ENCODE data around the gene FGF22. TPM values are rescaled to one million over a fixed set of nuclear protein-coding genes. Genes with fewer than 3 reads are reported as not detected.

The FGF22 gene
- total and polyA plus RNA-seq, 3 experiments from 2014 or later: 0.20 to 0.22 TPM; not detected in 1

- ChIA-PET POLR2A (interaction anchor here (0.6 kb wide), 1 partner anchor 22 kb away, joined by 3 read pairs; no protein-coding TSS in a partner anchor), CTCF (interaction anchor here (0.7 kb wide), 1 partner anchor 17 kb away, joined by 4 read pairs; no protein-coding TSS in a partner anchor)
- no peaks in the 10 kb centered on the region for H3K27me3 Mint-ChIP-seq
- peak overlapping the region; percentile 87 to 95 (median 90) for H3K4me3 Mint-ChIP-seq
- peaks cover 0 to 4% (median 0%) of the 10 kb centered on the region in 3 donors for H3K36me3 Mint-ChIP-seq
- peak overlapping the region; percentile 22 to 97 (median 85) for H3K27ac Mint-ChIP-seq
- Histone ChIP-seq H3K4me3 (ENCODE audit: low read length) (peak overlapping the region; percentile 83), H3K9me3 (ENCODE audit: low read length) (no peaks in the 10 kb centered on the region), H3K36me3 (ENCODE audit: insufficient read depth, low read length) (no peaks in the 10 kb centered on the region), H3K27ac (ENCODE audit: low read depth, low read length) (peak overlapping the region; percentile 73), H3K27me3 (ENCODE audit: insufficient read depth, low read length, poor library complexity, severe bottlenecking) (no peaks in the 10 kb centered on the region), H3K4me1 (ENCODE audit: insufficient read depth, low read length) (peaks cover 18% of the 10 kb centered on the region)
- peak in 4 of 5 donors; percentile 20 to 53 (median 26) for DNase-seq
- H3K4me1 Mint-ChIP-seq: peaks cover 10 to 21% (median 20%) of the 10 kb centered on the region in 3 donors
- H3K9me3 Mint-ChIP-seq: no peaks in the 10 kb centered on the region
These were observed 29.4 kb upstream of the FGF22 start for GRCh38 chr19:610071-610800.

- Mint-ChIP-seq H3K4me1 (peaks cover 13 to 26% (median 23%) of the 10 kb centered on the region in 3 donors), H3K27me3 (no peaks in the 10 kb centered on the region), H3K27ac (peak overlapping the region; percentile 71 to 98 (median 93)), H3K36me3 (peaks cover 0 to 6% (median 2%) of the 10 kb centered on the region in 3 donors), H3K9me3 (no peaks in the 10 kb centered on the region), H3K4me3 (peak overlapping the region; percentile 76 to 95 (median 90))
- Histone ChIP-seq H3K27me3 (ENCODE audit: insufficient read depth, low read length, poor library complexity, severe bottlenecking) (no peaks in the 10 kb centered on the region), H3K9me3 (ENCODE audit: low read length) (no peaks in the 10 kb centered on the region), H3K4me3 (ENCODE audit: low read length) (peak overlapping the region; percentile 83), H3K36me3 (ENCODE audit: insufficient read depth, low read length) (no peaks in the 10 kb centered on the region), H3K27ac (ENCODE audit: low read depth, low read length) (peak overlapping the region; percentile 73), H3K4me1 (ENCODE audit: insufficient read depth, low read length) (peaks cover 18% of the 10 kb centered on the region)
- ChIA-PET POLR2A (no interaction called here), CTCF (interaction anchor here (0.7 kb wide), 1 partner anchor 16 kb away, joined by 4 read pairs; no protein-coding TSS in a partner anchor)
- peak; percentile 46 to 75 (median 56) for DNase-seq
These were observed 28.7 kb upstream of the FGF22 start for GRCh38 chr19:610801-611480.

DNA sequence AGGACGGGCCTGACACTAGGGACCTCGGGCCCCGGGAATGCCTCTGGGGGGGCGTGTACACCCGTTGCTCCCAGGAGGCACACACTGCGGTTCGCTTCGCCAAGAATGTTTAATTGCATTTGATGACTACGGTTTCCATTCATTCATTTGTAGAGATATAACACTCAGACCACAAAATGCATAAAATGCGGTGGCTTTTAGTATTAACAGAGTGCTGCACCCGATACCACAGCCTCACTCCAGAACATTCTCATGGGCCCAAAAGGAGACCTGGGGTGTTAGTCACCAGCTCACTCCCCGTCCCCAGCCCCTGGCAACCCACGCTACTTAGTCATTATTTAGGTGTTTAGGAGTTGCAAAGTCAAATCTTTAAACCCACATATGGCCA is 28.2 kb upstream of the FGF22 start:
- peaks cover 0 to 6% (median 2%) of the 10 kb centered on the region in 3 donors for H3K36me3 Mint-ChIP-seq
- Histone ChIP-seq H3K36me3 (ENCODE audit: insufficient read depth, low read length) (no peaks in the 10 kb centered on the region), H3K4me1 (ENCODE audit: insufficient read depth, low read length) (peaks cover 18% of the 10 kb centered on the region), H3K27me3 (ENCODE audit: insufficient read depth, low read length, poor library complexity, severe bottlenecking) (no peaks in the 10 kb centered on the region), H3K27ac (ENCODE audit: low read depth, low read length) (peak overlapping the region; percentile 73), H3K4me3 (ENCODE audit: low read length) (peak overlapping the region; percentile 83), H3K9me3 (ENCODE audit: low read length) (no peaks in the 10 kb centered on the region)
- peak overlapping the region; percentile 76 to 95 (median 90) for H3K4me3 Mint-ChIP-seq
- H3K27ac Mint-ChIP-seq: peak overlapping the region in 7 of 8 donors; percentile 71 to 98 (median 94)
- no peaks in the 10 kb centered on the region for H3K27me3 Mint-ChIP-seq
- no peaks in the 10 kb centered on the region for H3K9me3 Mint-ChIP-seq
- ChIA-PET CTCF (no interaction called here), POLR2A (no interaction called here)
- peaks cover 13 to 26% (median 23%) of the 10 kb centered on the region in 3 donors for H3K4me1 Mint-ChIP-seq
- DNase-seq: peak in 4 of 5 donors; percentile 27 to 70 (median 42)

- Mint-ChIP-seq H3K36me3 (peaks cover 0 to 11% (median 2%) of the 10 kb centered on the region in 3 donors), H3K4me3 (no peak overlapping the region), H3K27ac (peak overlapping the region in 2 of 8 donors; percentile 41 to 88), H3K4me1 (peaks cover 13 to 26% (median 23%) of the 10 kb centered on the region in 3 donors), H3K9me3 (no peaks in the 10 kb centered on the region), H3K27me3 (no peaks in the 10 kb centered on the region)
- H3K9me3 ChIP-seq (ENCODE audit: low read length): no peaks in the 10 kb centered on the region
- H3K4me3 ChIP-seq (ENCODE audit: low read length): no peak overlapping the region
- ChIA-PET CTCF (interaction anchor here (1.3 kb wide), 1 partner anchor 19 kb away, joined by 3 read pairs; no protein-coding TSS in a partner anchor), POLR2A (no interaction called here)
- DNase-seq: no peak
- H3K4me1 ChIP-seq (ENCODE audit: insufficient read depth, low read length): peaks cover 18% of the 10 kb centered on the region
- no peaks in the 10 kb centered on the region for H3K27me3 ChIP-seq (ENCODE audit: insufficient read depth, low read length, poor library complexity, severe bottlenecking)
- H3K27ac ChIP-seq (ENCODE audit: low read depth, low read length): no peak overlapping the region
- no peaks in the 10 kb centered on the region for H3K36me3 ChIP-seq (ENCODE audit: insufficient read depth, low read length)
These were observed 26.7 kb upstream of the FGF22 start for GRCh38 chr19:612941-613340.

DNA sequence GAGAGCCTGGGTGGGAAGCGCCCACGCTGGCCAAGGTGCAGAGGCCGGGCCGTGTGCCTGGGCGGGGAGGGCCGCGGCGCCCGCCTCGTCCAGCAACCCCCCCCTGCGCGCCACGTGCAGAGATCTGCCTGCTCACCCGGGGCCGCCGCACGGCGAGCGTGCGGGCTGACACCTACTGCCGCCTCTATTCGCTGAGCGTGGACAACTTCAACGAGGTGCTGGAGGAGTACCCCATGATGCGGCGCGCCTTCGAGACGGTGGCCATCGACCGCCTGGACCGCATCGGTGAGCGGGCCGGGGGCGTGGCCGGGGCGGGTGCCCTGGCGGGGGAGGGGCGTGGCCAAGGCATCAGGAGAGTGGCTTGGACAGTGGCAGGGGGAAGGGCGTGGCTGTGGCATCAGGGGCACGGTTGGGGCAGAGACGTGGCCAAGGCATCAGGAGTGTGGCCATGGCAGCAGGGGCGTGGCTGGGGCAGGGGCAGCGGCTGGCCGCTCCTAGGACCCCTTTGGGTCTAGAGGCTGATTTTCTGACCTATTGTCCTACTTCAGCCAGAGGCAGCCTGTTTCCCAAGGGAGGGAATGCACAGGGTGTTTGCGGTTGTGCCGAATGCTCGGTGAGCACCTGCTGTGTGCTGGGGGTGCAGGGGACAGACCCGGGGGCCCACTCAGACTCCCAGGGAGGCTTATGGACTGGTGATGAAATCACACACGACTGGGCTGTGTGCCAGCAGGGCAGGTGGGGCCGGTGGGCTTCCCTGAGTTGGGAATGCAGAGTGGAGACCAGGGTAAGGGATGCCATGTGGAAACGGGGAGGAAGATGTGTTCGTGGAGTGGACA is 25.7 kb upstream of the FGF22 start:
- H3K27me3 ChIP-seq (ENCODE audit: insufficient read depth, low read length, poor library complexity, severe bottlenecking): no peaks in the 10 kb centered on the region
- H3K9me3 ChIP-seq (ENCODE audit: low read length): no peaks in the 10 kb centered on the region
- Mint-ChIP-seq H3K27me3 (no peaks in the 10 kb centered on the region), H3K9me3 (no peaks in the 10 kb centered on the region), H3K36me3 (peaks cover 0 to 21% (median 2%) of the 10 kb centered on the region in 3 donors), H3K4me3 (peak overlapping the region in 1 of 7 donors; percentile 67), H3K27ac (peak overlapping the region in 1 of 8 donors; percentile 50), H3K4me1 (peaks cover 13 to 26% (median 23%) of the 10 kb centered on the region in 3 donors)
- DNase-seq: no peak
- no peak overlapping the region for H3K4me3 ChIP-seq (ENCODE audit: low read length)
- no peaks in the 10 kb centered on the region for H3K36me3 ChIP-seq (ENCODE audit: insufficient read depth, low read length)
- no peak overlapping the region for H3K27ac ChIP-seq (ENCODE audit: low read depth, low read length)
- POLR2A ChIA-PET: no interaction called here
- peaks cover 18% of the 10 kb centered on the region for H3K4me1 ChIP-seq (ENCODE audit: insufficient read depth, low read length)
- CTCF ChIA-PET: no interaction called here

- H3K36me3 Mint-ChIP-seq: peaks cover 0 to 33% (median 2%) of the 10 kb centered on the region in 3 donors
- POLR2A ChIA-PET: no interaction called here
- H3K9me3 Mint-ChIP-seq: no peaks in the 10 kb centered on the region
- Histone ChIP-seq H3K9me3 (ENCODE audit: low read length) (no peaks in the 10 kb centered on the region), H3K27me3 (ENCODE audit: insufficient read depth, low read length, poor library complexity, severe bottlenecking) (no peaks in the 10 kb centered on the region), H3K4me3 (ENCODE audit: low read length) (no peak overlapping the region), H3K4me1 (ENCODE audit: insufficient read depth, low read length) (peaks cover 11% of the 10 kb centered on the region), H3K36me3 (ENCODE audit: insufficient read depth, low read length) (no peaks in the 10 kb centered on the region), H3K27ac (ENCODE audit: low read depth, low read length) (no peak overlapping the region)
- H3K27me3 Mint-ChIP-seq: no peaks in the 10 kb centered on the region
- no peak for DNase-seq
- peak overlapping the region in 1 of 8 donors; percentile 75 for H3K27ac Mint-ChIP-seq
- CTCF ChIA-PET: no interaction called here
- peak overlapping the region in 4 of 7 donors; percentile 54 to 66 (median 62) for H3K4me3 Mint-ChIP-seq
- H3K4me1 Mint-ChIP-seq: peaks cover 11 to 21% (median 19%) of the 10 kb centered on the region in 3 donors
These were observed 24.1 kb upstream of the FGF22 start for GRCh38 chr19:615619-616018.

- Mint-ChIP-seq H3K4me3 (no peak overlapping the region), H3K4me1 (peaks cover 7 to 15% (median 14%) of the 10 kb centered on the region in 3 donors), H3K36me3 (peaks cover 0 to 31% (median 2%) of the 10 kb centered on the region in 3 donors), H3K9me3 (no peaks in the 10 kb centered on the region), H3K27ac (no peak overlapping the region), H3K27me3 (no peaks in the 10 kb centered on the region)
- CTCF ChIA-PET: no interaction called here
- no peak for DNase-seq
- POLR2A ChIA-PET: no interaction called here
- Histone ChIP-seq H3K9me3 (ENCODE audit: low read length) (no peaks in the 10 kb centered on the region), H3K36me3 (ENCODE audit: insufficient read depth, low read length) (no peaks in the 10 kb centered on the region), H3K27ac (ENCODE audit: low read depth, low read length) (no peak overlapping the region), H3K4me3 (ENCODE audit: low read length) (no peak overlapping the region), H3K27me3 (ENCODE audit: insufficient read depth, low read length, poor library complexity, severe bottlenecking) (no peaks in the 10 kb centered on the region), H3K4me1 (ENCODE audit: insufficient read depth, low read length) (peaks cover 6% of the 10 kb centered on the region)
These were observed 23.5 kb upstream of the FGF22 start for GRCh38 chr19:616062-616700.

Data from CD8-positive, alpha-beta memory T cell (primary cell).